IPS-NIHi7 (cell line): Measurements from ENCODE around the gene FZD8.

Experiments
- DNase-seq: peaks from one replicate; pipeline ENCODE4 v3.0.0; 2012; ENCODE audit warnings: mixed read lengths; ENCODE audit errors: extremely low spot score

The FZD8 gene

DNA sequence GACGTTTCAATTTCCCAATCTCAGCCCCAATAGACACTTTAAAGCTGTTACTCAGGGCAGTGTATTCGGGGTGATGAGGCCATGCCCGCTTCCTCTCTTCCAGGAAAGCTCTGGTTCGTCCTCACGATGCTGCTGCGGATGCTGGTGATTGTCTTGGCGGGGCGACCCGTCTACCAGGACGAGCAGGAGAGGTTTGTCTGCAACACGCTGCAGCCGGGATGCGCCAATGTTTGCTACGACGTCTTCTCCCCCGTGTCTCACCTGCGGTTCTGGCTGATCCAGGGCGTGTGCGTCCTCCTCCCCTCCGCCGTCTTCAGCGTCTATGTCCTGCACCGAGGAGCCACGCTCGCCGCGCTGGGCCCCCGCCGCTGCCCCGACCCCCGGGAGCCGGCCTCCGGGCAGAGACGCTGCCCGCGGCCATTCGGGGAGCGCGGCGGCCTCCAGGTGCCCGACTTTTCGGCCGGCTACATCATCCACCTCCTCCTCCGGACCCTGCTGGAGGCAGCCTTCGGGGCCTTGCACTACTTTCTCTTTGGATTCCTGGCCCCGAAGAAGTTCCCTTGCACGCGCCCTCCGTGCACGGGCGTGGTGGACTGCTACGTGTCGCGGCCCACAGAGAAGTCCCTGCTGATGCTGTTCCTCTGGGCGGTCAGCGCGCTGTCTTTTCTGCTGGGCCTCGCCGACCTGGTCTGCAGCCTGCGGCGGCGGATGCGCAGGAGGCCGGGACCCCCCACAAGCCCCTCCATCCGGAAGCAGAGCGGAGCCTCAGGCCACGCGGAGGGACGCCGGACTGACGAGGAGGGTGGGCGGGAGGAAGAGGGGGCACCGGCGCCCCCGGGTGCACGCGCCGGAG lies 34.4 kb downstream of the FZD8 start:
- DNase-seq, result peak; percentile 15

DNA sequence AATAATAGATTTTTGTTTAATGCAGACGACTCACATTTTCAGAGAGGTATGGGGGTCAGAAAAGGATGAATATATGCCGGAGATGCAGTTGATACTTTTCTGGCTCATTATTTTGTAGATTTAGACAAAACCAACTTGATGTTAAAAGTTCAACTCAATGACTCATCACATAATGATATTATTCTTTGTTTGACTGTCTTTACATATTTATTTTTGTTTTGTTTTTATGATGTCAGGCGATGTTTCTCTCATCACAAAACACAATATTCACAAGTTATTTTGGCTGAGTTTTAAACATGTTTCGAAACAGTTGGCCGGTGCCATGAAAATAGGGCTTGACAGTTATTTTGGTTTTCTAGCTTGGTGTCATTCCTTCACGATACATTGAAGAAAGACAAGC lies 35.7 kb downstream of the FZD8 start:
- DNase-seq, result no peak

DNA sequence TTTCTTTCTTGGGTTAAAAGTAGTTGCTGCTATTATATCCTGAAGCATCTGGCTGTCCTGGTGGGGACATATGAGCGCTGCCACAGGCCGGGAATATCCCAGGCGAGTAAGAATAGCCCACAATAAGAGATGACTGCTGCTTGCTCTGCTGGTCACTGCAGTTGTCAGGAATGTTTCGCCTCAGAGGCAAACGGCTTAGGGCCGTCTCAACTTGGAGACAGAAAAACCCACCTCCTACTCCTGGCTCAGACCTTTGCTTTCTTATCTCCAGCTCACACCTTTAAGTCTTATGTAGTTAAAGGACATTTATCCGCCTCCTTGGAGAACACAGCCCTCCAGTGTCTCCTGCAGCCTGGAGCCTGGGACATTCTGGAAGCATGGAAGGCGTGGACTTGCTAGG lies 36.9 kb downstream of the FZD8 start, which contains the start of gene GJD4:
Gene GJD4 (plus strand): TSS at position 151 of the 400 bp plus-strand sequence. CDS start 227 bp downstream, at position 378.
- no peak for DNase-seq

DNA sequence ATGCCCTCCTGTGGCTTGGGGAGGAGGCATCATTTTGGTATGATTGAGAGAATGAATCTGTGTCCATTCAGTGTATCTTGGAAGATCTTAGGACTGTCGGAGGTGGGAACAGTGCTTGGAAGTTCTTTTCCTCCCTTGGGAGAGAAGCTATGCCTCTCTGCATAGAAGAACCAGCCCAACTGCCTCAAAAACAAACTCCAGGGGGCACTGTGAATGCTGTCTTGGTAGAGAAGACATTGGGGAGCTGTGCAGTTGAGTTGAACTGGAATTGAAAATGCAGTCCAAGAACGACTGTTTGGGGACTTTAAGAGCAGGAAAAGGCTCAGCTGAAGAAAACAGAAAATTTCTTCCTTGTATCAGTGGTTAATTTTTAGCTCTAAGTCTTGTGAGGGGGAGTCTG lies 41.9 kb downstream of the FZD8 start:
- no peak for DNase-seq

DNA sequence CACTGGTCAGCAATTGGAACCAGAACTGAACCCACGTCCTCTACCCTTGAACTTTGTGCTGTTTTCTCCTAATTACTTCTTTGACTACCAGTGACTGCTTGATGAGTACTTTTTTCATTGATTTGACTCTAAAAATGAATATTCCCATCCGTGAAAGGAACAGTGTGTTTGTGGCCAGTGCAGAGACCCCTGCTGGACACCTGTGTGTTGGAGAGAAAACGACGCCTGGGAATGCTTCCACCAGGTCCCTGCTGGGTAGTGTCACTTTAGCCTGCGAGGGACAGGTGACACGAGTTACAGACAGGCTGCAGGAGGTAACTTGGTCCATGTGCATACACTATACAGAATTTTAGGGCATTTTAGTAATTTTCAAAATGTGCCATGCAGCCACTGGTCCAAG lies 43.7 kb downstream of the FZD8 start:
- DNase-seq, result peak; percentile 34

DNA sequence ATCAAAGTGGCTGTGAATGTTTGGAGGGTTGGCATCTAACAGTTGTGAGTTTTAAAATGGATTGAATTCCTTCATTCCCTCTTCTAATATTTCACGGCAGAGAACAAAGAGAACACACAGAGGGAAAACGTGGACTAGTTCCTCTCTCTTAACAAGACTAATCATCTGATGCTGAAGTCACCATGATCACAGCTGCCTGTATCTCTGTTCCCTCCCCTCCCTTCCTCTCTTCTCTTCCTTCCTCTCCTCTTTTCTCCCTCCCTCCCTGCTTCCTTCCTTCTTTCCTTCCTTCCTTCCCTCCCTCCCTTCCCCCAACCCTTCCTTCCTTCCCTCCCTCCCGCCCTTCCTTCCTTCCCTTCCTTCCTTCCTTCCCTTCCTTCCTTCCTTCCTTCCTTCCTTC lies 47.0 kb downstream of the FZD8 start:
- DNase-seq, result no peak

DNA sequence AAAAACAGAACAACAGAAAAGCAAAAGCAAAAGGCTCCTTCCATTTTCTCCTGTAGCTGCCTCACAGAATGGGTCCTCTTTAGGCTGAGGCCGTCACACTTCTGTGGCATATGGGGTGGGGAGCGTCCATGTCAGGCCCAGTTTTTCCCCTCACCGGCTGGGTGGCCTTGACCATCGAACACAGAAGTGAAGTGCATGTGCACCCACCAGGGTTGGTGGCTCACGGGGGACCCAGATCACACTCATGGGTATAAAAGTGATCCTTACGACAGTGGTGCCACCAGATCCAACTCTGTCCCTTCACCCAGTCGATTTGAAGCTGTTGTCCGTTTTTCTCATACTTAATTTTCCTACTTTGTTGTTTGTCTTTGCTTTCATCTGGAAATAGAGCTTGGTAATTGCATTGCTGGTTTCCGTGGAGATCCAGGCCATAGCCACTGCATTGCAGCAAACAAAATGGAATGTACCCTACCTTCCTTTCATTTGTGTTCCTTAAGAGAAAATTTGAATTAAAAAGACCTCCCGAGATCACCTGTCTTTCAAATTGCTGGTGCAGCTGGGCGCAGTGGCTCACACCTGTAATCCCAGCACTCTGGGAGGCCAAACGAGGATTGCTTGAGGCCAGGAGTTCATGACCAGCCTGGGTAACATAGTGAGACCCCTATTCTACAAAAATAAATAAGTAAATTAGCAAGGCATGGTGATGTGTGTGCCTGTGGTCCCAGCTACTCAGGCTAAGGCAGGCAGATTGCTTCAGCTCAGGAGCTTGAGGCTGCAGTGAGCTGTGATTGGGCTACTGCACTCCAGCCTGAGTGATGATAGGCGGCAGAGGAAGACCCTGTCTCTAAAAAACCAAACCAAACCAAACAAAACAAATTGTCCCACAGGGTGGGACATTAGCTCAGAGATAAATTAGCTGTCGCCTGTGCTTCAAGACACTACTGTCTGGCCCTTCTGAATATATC lies 47.7 kb downstream of the FZD8 start:
- peak; percentile 53 for DNase-seq

DNA sequence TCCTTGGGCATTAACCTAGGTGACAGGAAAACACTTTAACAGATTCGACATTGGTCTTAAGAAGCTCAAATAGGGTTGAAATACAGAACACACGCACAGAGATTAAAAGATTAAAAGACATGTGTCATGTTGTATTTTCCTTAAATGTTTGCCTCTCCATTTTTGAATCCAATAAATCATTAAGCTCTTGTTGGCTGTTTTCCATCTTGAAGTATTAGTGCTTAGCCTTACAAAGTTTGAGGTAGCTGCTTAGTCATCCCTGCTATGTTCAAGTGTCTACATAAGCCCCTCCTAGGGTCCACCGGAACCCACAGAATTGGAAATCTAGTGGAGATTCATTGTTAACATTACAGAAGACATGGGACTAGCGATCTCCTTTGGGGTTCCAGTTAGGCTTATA lies 49.7 kb downstream of the FZD8 start:
- no peak for DNase-seq

DNA sequence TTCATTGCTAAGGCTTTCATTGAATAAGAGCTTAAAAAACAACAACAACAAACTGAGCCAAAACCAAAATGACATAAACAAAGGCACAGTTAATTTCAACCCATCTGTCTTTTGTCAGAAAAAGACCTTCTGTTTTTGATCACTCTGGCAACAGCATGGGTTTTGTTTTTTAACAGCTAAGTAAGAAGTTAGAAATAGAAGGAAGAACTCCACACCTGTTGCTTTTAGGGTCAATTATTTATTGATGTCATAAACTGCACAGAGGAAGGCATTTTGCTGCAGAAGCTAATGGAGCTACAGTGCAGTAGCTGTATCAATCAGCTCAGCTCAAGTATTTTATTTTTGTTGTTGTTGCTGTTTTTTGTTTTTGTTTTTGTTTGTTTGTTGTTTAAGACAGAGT lies 53.3 kb downstream of the FZD8 start:
- DNase-seq, result no peak
